Brain microvascular endothelial cell (primary cell): ENCODE measurements around the gene HSD17B14.

Source experiments
- DNase-seq: peaks from one replicate; pipeline ENCODE4 v3.0.0-alpha.2; 2020
- H3K27ac ChIP-seq: fragments of 250-450 bp; sonication (Bioruptor Pico); 2 replicates; pipeline ENCODE4 v1.5.1; 2020; ENCODE audit warnings: mild to moderate bottlenecking, moderate library complexity
- H3K27me3 ChIP-seq: fragments of 250-450 bp; sonication (Bioruptor Pico); replicated peaks from 2 replicates; pipeline ENCODE4 v1.5.1; 2020; ENCODE audit warnings: mild to moderate bottlenecking
- H3K36me3 ChIP-seq: fragments of 250-450 bp; sonication (Bioruptor Pico); replicated peaks from 2 replicates; pipeline ENCODE4 v1.5.1; 2020; ENCODE audit warnings: mild to moderate bottlenecking
- H3K4me3 ChIP-seq: 2 replicates; pipeline ENCODE4 v1.5.1; 2011; ENCODE audit warnings: low read depth, mild to moderate bottlenecking, control low read depth, low read length, moderate library complexity
- in situ Hi-C: cut with HindIII; loops from 2 replicates; pipeline ENCODE4 v1.10.0; 2017; ENCODE audit warnings: low sequenced_read_pairs, low pct_ligation_motif_present
- TF ChIP-seq, protein P1 (sequence below): IDR thresholded peaks from 2 replicates; pipeline ENCODE4 v1.5.1; 2011; ENCODE audit warnings: low read depth, mild to moderate bottlenecking, moderate library complexity, low read length, control low read depth, inconsistent platforms; ENCODE audit errors: missing control alignments

The HSD17B14 gene

GRCh38 chr19:48845384-48845783, 9.1 kb upstream of the HSD17B14 start:
- no peak overlapping the region for H3K27ac ChIP-seq
- in situ Hi-C loops = loop anchor here (10.0 kb wide), 1 partner anchor 51 kb away; no protein-coding TSS in a partner anchor
- no peaks in the 10 kb centered on the region for H3K27me3 ChIP-seq
- TF ChIP-seq, protein P1, sequence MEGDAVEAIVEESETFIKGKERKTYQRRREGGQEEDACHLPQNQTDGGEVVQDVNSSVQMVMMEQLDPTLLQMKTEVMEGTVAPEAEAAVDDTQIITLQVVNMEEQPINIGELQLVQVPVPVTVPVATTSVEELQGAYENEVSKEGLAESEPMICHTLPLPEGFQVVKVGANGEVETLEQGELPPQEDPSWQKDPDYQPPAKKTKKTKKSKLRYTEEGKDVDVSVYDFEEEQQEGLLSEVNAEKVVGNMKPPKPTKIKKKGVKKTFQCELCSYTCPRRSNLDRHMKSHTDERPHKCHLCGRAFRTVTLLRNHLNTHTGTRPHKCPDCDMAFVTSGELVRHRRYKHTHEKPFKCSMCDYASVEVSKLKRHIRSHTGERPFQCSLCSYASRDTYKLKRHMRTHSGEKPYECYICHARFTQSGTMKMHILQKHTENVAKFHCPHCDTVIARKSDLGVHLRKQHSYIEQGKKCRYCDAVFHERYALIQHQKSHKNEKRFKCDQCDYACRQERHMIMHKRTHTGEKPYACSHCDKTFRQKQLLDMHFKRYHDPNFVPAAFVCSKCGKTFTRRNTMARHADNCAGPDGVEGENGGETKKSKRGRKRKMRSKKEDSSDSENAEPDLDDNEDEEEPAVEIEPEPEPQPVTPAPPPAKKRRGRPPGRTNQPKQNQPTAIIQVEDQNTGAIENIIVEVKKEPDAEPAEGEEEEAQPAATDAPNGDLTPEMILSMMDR = no peak
- DNase-seq = no peak
- H3K4me3 ChIP-seq = no peak overlapping the region
- peaks cover 15% of the 10 kb centered on the region for H3K36me3 ChIP-seq

- TF ChIP-seq, protein P1 = no peak
- Histone ChIP-seq H3K36me3 (peaks cover 15% of the 10 kb centered on the region), H3K4me3 (no peak overlapping the region), H3K27me3 (no peaks in the 10 kb centered on the region), H3K27ac (no peak overlapping the region)
- DNase-seq = no peak
- in situ Hi-C loops = loop anchor here (10.0 kb wide), 1 partner anchor 50 kb away; no protein-coding TSS in a partner anchor
Observed at GRCh38 chr19:48844472-48844871, 8.2 kb upstream of the HSD17B14 start.

- in situ Hi-C loops = loop anchor here (10.0 kb wide), 1 partner anchor 48 kb away; no protein-coding TSS in a partner anchor
- Histone ChIP-seq H3K4me3 (no peak overlapping the region), H3K27me3 (no peaks in the 10 kb centered on the region), H3K27ac (no peak overlapping the region), H3K36me3 (peaks cover 15% of the 10 kb centered on the region)
- DNase-seq = peak; percentile 34
- TF ChIP-seq, protein P1 = peak; percentile 86
Observed at GRCh38 chr19:48842789-48843162, 6.5 kb upstream of the HSD17B14 start.

DNA sequence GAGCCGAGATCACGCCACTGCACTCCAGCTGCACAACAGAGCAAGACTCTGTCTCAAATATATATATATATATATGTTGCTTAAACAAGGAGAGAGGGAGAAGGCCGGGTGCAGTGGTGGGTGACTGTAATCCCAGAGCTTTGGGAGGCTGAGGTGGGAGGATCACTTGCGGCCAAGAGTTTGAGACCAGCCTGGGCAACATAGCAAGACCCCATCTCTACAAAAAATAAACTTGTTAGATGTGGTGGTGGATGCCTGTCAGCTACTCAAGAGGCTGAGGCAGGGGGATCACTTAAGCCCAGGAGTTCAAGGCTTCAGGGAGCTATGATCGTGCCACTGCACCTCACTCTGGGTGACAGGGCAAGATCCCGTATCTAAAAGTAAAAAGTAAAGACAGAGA, 5.3 kb upstream of the HSD17B14 start:
- DNase-seq = no peak
- Histone ChIP-seq H3K36me3 (peaks cover 15% of the 10 kb centered on the region), H3K27me3 (no peaks in the 10 kb centered on the region), H3K4me3 (no peak overlapping the region), H3K27ac (no peak overlapping the region)
- TF ChIP-seq, protein P1 = no peak
- in situ Hi-C loops = loop anchor here (10.0 kb wide), 1 partner anchor 47 kb away; no protein-coding TSS in a partner anchor

- Histone ChIP-seq H3K27me3 (no peaks in the 10 kb centered on the region), H3K27ac (no peak overlapping the region), H3K36me3 (peaks cover 15% of the 10 kb centered on the region), H3K4me3 (no peak overlapping the region)
- TF ChIP-seq, protein P1 = no peak
- in situ Hi-C loops = loop anchor here (10.0 kb wide), 1 partner anchor 46 kb away; no protein-coding TSS in a partner anchor
- DNase-seq = no peak
Observed at GRCh38 chr19:48841047-48841446, 4.8 kb upstream of the HSD17B14 start.

DNA sequence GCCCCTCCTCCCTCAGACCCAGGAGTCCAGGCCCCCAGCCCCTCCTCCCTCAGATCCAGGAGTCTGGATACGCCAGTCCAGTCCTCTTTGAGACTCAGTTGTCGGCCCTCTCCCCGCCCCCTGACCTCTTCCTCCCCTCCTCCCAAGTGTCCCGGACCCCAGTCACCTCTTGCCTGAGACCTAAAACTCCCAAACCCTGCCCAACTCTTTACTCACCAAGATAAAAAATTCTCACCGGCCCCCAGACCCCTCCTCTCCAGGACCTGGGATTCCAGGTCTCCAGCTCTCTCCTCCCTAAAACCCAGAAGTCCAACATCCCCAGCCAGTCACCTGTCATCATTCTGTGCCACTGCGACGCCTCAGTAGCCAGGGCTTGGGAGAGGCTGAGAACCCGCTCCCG, 1.4 kb upstream of the HSD17B14 start:
- H3K27me3 ChIP-seq = no peaks in the 10 kb centered on the region
- TF ChIP-seq, protein P1 = no peak
- no peaks in the 10 kb centered on the region for H3K36me3 ChIP-seq
- no peak overlapping the region for H3K4me3 ChIP-seq
- no peak for DNase-seq
- in situ Hi-C loops = no loop called here
- H3K27ac ChIP-seq = no peak overlapping the region
